ENCODE data around the gene EIF2S3.
"Not testable (repeated sequence)": the region's sequence is repeated elsewhere in the genome, so short reads cannot be mapped to it uniquely, and the experiment has no call there.

Gene EIF2S3

GRCh38 chrX:24050522-24051318, 4.0 kb upstream of the EIF2S3 start:
- DNase-seq (ENCODE audit: low read depth in 2 of 2): not testable (repeated sequence)

DNA sequence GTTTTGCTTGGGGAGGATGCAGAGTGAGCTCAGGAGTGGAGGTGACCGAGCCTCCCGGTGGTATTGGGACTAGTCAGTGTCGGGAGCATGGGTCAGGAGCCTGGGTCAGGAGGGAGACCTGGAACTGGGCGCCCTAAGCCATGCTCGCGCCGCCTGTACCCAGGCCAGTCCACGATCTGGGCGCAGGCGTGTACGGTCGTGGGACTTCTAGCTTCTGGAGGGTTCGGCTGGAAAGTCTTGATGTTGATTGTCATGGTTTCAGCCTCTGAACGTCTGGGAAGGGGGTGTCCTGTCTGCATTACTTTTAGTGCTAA, 244 bp downstream of the EIF2S3 start:
- no peak for DNase-seq (ENCODE audit: low read depth in 2 of 2)

GRCh38 chrX:24063488-24063887, 8.7 kb downstream of the EIF2S3 start:
- DNase-seq (ENCODE audit: low read depth in 2 of 2): no peak

DNA sequence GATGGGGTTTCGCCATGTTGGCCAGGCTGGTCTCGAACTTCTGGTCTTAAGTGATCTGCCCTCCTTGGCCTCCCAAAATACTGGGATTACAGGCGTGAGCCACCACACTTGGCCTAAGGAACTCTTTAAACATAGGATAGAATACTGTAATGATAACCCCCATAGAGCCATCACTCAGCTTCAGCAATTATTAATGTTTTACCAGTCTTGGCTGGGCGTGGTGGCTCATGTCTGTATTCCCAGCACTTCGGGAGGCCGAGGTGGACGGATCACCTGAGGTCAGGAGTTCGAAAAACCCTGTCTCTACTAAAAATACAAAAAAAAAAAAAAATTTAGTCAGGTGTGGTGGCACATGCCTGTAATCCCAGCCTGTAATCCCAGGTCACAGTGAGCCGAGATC, 15.1 kb downstream of the EIF2S3 start:
- no peak for DNase-seq (ENCODE audit: low read depth in 2 of 2)

- no peak for DNase-seq (ENCODE audit: low read depth in 2 of 2)
Measured at GRCh38 chrX:24079411-24079810, 24.7 kb downstream of the EIF2S3 start.

GRCh38 chrX:24080245-24080644, 25.5 kb downstream of the EIF2S3 start:
- DNase-seq (ENCODE audit: low read depth in 2 of 2): not testable (repeated sequence)

DNA sequence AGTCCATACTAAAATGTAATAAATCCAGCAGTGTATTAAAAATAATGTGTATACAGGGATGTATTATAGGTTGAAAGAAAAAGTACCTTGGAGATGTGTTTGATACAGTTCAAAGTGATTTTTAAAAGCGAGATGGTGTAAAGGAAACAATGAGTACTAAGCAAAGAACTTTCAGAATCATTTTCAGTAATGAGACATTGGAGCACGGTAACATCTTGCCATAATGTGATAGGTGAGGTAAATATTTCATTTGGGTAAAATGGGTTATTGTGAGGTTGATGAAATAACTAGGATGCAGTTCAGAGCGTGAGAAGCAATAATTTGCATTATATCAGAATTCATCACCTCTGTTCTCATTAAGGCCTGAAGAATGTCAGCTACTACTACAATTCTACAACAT, 25.9 kb downstream of the EIF2S3 start:
- DNase-seq (ENCODE audit: low read depth in 2 of 2): no peak

GRCh38 chrX:24081661-24082154, 27.0 kb downstream of the EIF2S3 start:
- DNase-seq (ENCODE audit: low read depth in 2 of 2): peak; percentile 31 to 32

- no peak for DNase-seq (ENCODE audit: low read depth in 2 of 2)
Measured at GRCh38 chrX:24082447-24082846, 27.7 kb downstream of the EIF2S3 start.

DNA sequence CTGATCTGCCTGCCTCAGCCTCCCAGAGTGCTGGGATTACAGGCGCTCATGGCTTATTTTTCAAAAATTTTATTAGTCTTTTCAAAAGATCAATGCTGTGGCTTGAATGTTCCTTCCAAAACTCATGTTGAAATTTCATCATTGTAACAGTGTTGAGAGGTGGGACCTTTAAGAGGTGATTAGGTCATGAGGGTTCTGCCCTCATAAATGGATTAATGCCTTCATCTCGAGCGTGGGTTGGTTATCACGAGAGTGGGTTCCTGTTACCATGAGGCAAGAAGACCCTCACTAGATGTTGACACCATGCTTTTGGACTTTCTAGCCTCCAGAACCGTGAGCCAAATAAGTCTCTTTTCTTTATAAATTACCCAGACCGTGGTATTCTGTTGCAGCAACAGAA, 30.3 kb downstream of the EIF2S3 start:
- no peak for DNase-seq (ENCODE audit: low read depth in 2 of 2)

DNA sequence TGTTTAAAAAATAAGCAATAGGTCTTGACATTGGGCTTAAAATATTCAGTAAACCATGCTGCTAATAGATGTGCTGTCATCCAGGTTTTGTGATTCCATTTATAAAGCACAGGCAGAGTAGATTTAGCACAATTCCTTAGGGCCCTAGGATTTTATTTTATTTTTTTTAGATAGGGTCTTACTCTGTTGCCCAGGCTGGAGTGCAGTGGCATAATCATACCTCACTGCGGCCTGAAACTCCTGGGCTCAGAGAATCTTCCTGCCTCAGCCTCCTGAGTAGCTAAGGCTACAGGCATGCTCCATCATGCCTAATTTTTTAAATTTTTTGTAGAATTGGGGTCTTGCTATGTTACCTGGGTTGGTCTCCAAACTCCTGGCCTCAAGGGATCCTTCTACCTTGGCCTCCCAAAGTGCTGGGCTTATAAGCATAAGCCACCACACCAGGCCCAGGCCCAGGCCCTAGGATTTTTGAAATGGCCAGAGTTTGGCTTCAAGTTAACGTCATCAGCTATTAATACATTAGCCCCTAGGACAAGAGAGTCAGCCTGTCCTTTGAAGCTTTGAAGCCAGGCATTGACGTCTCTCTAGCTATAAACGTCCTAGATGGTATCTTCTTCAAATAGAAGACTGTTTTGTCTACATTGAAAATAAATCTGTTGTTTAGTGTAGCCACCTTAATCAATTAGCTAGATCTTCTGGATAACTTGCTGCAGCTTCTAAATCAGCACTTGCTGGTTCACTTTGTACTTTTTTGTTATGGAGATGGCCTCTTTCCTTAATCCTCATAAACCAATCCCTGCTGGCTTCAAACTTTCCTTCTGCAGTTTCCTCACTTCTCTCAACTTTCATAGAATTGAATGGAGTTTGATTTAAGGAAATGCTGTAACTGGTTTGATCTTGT, 35.8 kb downstream of the EIF2S3 start:
- no peak for DNase-seq (ENCODE audit: low read depth in 2 of 2)

DNA sequence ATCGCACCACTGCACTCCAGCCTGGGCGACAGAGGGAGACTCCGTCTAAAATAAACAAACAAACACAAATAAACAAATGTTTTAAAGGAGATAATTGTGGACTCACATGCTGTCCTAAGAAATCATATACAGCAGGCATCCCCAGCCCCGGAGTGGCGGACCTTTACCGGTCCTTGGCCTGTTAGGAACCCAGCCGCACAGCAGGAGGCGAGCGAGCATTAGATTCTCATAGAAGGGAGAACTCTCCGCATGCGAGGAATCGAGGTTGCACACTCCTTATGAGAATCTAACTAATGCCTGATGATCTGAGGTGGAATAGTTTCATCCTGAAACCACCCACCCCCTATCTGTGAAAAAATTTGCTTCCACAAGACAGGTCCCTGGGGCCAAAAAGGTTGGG, 39.0 kb downstream of the EIF2S3 start:
- no peak for DNase-seq (ENCODE audit: low read depth in 2 of 2)

GRCh38 chrX:24097741-24098260, 43.0 kb downstream of the EIF2S3 start:
- DNase-seq (ENCODE audit: low read depth in 2 of 2): no peak

- DNase-seq (ENCODE audit: low read depth in 2 of 2): no peak
Measured at GRCh38 chrX:24098932-24099331, 44.2 kb downstream of the EIF2S3 start.

DNA sequence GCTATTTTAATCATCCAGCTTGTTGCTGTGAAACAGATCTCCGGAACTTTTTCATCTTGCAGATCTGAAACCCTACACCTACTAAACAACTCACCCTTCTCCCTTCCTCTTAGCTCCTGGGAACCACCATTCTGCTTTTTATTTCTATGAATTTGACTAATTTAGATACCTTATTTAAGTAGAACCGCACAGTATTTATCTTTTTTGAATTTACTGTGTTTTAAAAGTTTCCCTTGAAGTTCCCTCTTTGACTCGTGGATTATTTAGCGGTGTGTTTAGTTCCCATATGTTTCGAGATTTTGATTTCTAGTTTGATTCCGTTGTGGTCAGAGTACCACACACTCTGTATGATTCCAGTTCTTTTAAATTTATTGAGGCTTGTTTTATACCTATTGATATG, 44.6 kb downstream of the EIF2S3 start:
- DNase-seq (ENCODE audit: low read depth in 2 of 2): no peak

- no peak for DNase-seq (ENCODE audit: low read depth in 2 of 2)
Measured at GRCh38 chrX:24100713-24101112, 46.0 kb downstream of the EIF2S3 start.

DNA sequence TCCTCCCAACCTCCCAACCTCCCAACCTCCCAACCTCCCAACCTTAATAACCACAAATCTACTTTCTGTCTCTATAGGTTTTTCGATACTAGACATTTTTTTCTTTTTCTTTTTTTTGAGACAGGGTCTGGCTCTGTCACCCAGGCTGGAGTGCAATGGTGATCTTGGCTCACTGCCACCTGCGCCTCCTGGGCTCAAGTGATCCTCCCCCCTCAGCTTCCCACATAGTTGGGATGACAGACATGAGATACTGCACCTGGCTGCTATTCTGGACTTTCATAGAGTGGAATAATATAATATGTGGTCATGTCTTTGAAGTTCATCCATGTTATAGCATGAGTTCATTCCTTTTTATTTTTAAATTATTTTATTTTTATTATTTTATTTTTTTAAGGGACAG, 55.3 kb downstream of the EIF2S3 start:
- DNase-seq (ENCODE audit: low read depth in 2 of 2): no peak

- no peak for DNase-seq (ENCODE audit: low read depth in 2 of 2)
Measured at GRCh38 chrX:24113181-24113580, 58.4 kb downstream of the EIF2S3 start.

- no peak for DNase-seq (ENCODE audit: low read depth in 2 of 2)
Measured at GRCh38 chrX:24117258-24117657, 62.5 kb downstream of the EIF2S3 start.

DNA sequence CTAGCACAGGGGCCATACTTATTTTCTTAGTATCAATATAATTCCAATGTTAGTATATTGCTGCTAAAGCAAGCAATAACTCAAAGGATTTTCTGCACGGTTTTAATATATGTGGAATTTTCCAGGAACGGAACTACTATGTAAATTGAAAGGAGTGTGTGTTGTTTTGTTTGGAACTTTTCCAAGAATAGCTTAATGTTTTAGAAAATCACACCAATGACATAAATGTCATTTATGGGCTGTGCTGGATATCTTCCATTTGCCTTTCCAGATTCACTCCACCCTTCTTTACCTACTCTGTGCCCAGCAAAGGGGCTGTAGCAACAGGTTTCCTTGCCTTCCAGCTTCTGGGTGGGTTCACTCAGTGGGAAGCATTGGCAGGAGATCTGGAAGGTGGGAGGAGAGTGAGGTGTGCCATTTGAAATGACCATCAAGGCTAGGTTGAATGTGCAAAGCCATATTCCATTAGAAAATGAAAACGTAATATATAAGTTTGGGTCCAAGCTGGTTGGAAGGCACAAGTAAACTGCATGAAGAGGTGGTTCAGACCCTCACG, 69.6 kb downstream of the EIF2S3 start:
- no peak for DNase-seq (ENCODE audit: low read depth in 2 of 2)

DNA sequence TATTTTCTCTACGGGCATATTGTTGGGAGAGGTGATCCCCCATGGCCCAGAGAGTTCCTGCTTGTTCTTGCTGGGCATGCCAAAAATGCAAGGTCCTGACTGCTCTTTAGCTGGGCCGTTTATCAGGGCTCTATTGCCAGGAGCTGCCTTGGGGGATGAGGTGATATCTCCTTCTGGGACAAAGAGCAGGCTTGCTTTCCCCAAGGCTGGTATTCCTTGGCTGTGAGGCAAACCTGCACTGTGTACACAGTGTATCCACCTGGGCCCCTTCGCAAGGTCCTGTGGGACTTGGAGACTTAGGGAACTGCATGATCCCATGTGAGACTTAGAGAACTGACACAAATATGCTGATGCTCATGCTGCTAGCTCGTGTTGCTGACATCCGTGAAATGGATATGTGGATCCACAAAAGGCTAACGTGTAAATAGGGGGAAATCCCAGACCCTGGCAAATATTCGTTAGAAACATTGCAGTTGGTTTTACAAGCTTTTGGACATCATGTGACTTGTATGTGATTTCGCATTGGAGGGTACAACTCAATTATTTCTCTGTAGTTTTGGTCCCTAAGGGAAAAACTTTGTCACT, 70.4 kb downstream of the EIF2S3 start:
- no peak for DNase-seq (ENCODE audit: low read depth in 2 of 2)

Data from stimulated activated CD8-positive, alpha-beta memory T cell treated with anti-CD3 and anti-CD28 coated beads, Interleukin-15, amount 100 ng/mL, for 48 hours (primary cell).